CD4-positive, alpha-beta T cell (primary cell): ENCODE data around the gene SPDYE3. TPM values are rescaled to one million over a fixed set of nuclear protein-coding genes. Genes with fewer than 3 reads are reported as not detected.
"Not testable (repeated sequence)": the region's sequence is repeated elsewhere in the genome, so short reads cannot be mapped to it uniquely, and the experiment has no call there.

Source experiments
- ATAC-seq: fragments of 200-7000 bp; cut with Tn5 transposase; one replicate; pipeline ENCODE4 v1.10.0; 2022; ENCODE audit warnings: mild to moderate bottlenecking; ENCODE audit not compliant: poor library complexity
- CTCF ChIA-PET: fragments of 350-600 bp; sonication (Branson Sonifier 250); formaldehyde crosslinking; loops from one replicate; lab custom pipeline; 2021; ENCODE audit warnings: antibody characterized with exemption, inconsistent platforms; lab: Charles Lee
- POLR2A ChIA-PET: fragments of 350-600 bp; sonication (Branson Sonifier 250); formaldehyde crosslinking; loops from one replicate; lab custom pipeline; 2021; ENCODE audit warnings: antibody characterized with exemption, inconsistent platforms; lab: Charles Lee
- DNase-seq, 14 experiments: peaks; one replicate each; pipeline ENCODE4 v3.0.0-alpha.2; 2013 to 2020; ENCODE audit warnings: mixed read lengths in 2 of 14
- H3K27ac ChIP-seq, 2 donors: one replicate each; pipeline versions ENCODE4 v1.5.1 to v1.7.0; 2013; ENCODE audit warnings: low read length in 2 of 2, low read depth in 1 of 2, mild to moderate bottlenecking in 1 of 2
- H3K27me3 ChIP-seq, 2 experiments: 1 replicate in 1 of 2; 2 replicates in 1 of 2; pipeline versions ENCODE4 v1.6.1 to v1.7.0; 2013; ENCODE audit warnings: low read length in 2 of 2, control low read depth in 1 of 2, mild to moderate bottlenecking in 1 of 2, moderate library complexity in 1 of 2; ENCODE audit not compliant: insufficient read depth in 2 of 2, control insufficient read depth in 1 of 2
- H3K36me3 ChIP-seq: one replicate; pipeline ENCODE4 v1.6.1; 2013; ENCODE audit warnings: low read length, control low read depth; ENCODE audit not compliant: insufficient read depth
- H3K4me1 ChIP-seq: one replicate; pipeline ENCODE4 v1.6.1; 2013; ENCODE audit warnings: low read length, control low read depth; ENCODE audit not compliant: insufficient read depth
- H3K4me3 ChIP-seq: one replicate; pipeline ENCODE4 v1.5.1; 2013; ENCODE audit warnings: mild to moderate bottlenecking, low read length, moderate library complexity
- H3K9me3 ChIP-seq, 2 experiments: 1 replicate in 1 of 2; 2 replicates in 1 of 2; pipeline versions ENCODE4 v1.6.1 to v1.7.0; 2013; ENCODE audit warnings: low read length in 2 of 2, mild to moderate bottlenecking in 2 of 2, control low read depth in 1 of 2, moderate library complexity in 1 of 2; ENCODE audit not compliant: control insufficient read depth in 1 of 2, insufficient read depth in 1 of 2
- H3K27ac Mint-ChIP-seq: one replicate; pipeline ENCODE4 v1.8.0; 2020; ENCODE audit warnings: mixed read lengths
- H3K27me3 Mint-ChIP-seq: one replicate; pipeline ENCODE4 v1.8.0; 2021; ENCODE audit warnings: mixed read lengths
- H3K36me3 Mint-ChIP-seq: one replicate; pipeline ENCODE4 v1.8.0; 2021; ENCODE audit warnings: low read depth, mixed read lengths
- H3K4me1 Mint-ChIP-seq: one replicate; pipeline ENCODE4 v1.8.0; 2021; ENCODE audit warnings: low read depth, mixed read lengths
- H3K4me3 Mint-ChIP-seq: one replicate; pipeline ENCODE4 v1.8.0; 2020; ENCODE audit warnings: mild to moderate bottlenecking, mixed read lengths
- H3K9me3 Mint-ChIP-seq: one replicate; pipeline ENCODE4 v1.8.0; 2020; ENCODE audit warnings: mixed read lengths
- intact Hi-C, 2 experiments: fragments of 100-400 bp; cut with DNase I in 1 of 2; cut with micrococcal nuclease in 1 of 2; formaldehyde crosslinking; loops; one replicate each; pipeline versions ENCODE4 v1.15.1 to v1.9.0; 2023 to 2025; cut with DNase I, micrococcal nuclease
- total RNA-seq, 174 experiments: library from RNA in 2 of 174; stranded (reverse) in 2 of 174; gene quantifications; one replicate each; pipeline ENCODE4 v1.2.3 and lab custom pipeline; 2021 to 2026

SPDYE3 gene
- total RNA-seq, 2 experiments from 2014 or later: not detected

DNA sequence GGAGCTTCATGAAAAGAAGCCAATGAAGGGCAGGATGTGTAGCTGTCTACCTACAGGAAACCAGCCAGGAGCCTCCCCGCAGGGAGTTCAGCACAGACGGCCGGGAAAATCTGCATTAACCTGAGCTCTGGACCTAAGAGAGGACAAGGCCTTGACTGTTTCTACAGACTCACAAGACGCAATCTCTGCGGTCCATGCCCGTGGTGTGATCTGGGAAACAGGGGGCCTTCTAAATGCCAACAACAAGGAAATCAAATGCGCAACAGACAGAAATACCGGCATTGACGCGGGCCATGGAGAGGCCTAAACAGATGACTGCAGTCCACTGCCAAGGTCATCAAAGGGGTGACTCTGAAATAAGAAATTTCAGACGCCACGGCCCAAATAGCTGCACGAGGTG is 16.7 kb downstream of the SPDYE3 start:
- H3K27me3 Mint-ChIP-seq: not testable (repeated sequence)

DNA sequence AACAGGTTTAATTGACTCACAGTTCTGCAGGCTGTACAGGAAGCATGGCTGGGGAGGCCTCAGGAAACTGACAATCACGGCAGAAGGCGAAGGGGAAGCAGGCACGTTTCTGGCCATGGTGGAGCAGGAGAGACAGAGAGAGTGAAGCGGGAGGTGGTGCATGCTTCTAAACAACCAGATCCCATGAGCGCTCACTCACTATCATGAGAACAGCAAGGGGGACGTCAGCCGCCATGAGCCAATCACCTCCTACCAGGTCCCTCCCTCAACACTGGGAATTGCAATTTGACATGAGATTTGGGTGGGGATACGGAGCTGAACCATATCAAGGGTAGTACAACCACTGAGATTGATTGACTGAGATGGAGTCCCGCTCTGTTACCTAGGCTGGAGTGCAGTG is 18.2 kb downstream of the SPDYE3 start:
- H3K4me3 ChIP-seq, H3K27me3 Mint-ChIP-seq, DNase-seq, H3K9me3 Mint-ChIP-seq, ATAC-seq, H3K27ac ChIP-seq, H3K4me3 Mint-ChIP-seq, H3K27ac Mint-ChIP-seq, H3K4me1 Mint-ChIP-seq, H3K4me1 ChIP-seq, POLR2A ChIA-PET, CTCF ChIA-PET, H3K36me3 ChIP-seq, H3K9me3 ChIP-seq, H3K27me3 ChIP-seq, intact Hi-C loops: not testable (repeated sequence)
- peaks cover 42% of the 10 kb centered on the region for H3K36me3 Mint-ChIP-seq

More for the DNA sequence above, 16.7 kb downstream of the SPDYE3 start:
- intact Hi-C loops, H3K27ac Mint-ChIP-seq, H3K36me3 ChIP-seq, H3K27ac ChIP-seq, POLR2A ChIA-PET, CTCF ChIA-PET, H3K4me1 ChIP-seq, ATAC-seq, H3K4me3 ChIP-seq, H3K4me1 Mint-ChIP-seq, H3K9me3 Mint-ChIP-seq, DNase-seq, H3K27me3 ChIP-seq, H3K4me3 Mint-ChIP-seq, H3K9me3 ChIP-seq: not testable (repeated sequence)
- H3K36me3 Mint-ChIP-seq: peaks cover 46% of the 10 kb centered on the region

DNA sequence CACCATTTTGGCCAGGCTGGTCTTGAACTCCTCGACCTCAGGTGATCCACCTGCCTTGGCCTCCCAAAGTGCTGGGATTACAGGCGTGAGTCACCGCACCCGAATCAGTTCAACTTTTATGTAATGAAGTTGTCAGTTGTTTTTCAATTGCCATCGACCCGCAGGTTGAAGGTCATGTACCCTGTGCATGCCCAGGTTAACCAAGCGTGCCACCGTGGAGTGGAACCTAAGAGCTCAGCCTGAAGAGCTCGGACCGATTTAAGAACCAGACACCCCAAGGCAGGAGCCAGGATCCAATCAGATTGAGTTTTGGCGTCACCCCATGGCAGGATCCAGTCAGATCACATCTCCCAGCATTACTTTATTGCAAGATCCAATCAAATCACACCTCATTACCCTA is 19.4 kb downstream of the SPDYE3 start:
- H3K27me3 Mint-ChIP-seq, H3K27ac Mint-ChIP-seq, DNase-seq, H3K4me3 ChIP-seq, H3K4me1 Mint-ChIP-seq, H3K36me3 ChIP-seq, ATAC-seq, H3K27ac ChIP-seq, intact Hi-C loops, H3K9me3 ChIP-seq, H3K27me3 ChIP-seq, POLR2A ChIA-PET, H3K4me1 ChIP-seq, H3K9me3 Mint-ChIP-seq, CTCF ChIA-PET, H3K4me3 Mint-ChIP-seq: not testable (repeated sequence)
- H3K36me3 Mint-ChIP-seq: peaks cover 40% of the 10 kb centered on the region

DNA sequence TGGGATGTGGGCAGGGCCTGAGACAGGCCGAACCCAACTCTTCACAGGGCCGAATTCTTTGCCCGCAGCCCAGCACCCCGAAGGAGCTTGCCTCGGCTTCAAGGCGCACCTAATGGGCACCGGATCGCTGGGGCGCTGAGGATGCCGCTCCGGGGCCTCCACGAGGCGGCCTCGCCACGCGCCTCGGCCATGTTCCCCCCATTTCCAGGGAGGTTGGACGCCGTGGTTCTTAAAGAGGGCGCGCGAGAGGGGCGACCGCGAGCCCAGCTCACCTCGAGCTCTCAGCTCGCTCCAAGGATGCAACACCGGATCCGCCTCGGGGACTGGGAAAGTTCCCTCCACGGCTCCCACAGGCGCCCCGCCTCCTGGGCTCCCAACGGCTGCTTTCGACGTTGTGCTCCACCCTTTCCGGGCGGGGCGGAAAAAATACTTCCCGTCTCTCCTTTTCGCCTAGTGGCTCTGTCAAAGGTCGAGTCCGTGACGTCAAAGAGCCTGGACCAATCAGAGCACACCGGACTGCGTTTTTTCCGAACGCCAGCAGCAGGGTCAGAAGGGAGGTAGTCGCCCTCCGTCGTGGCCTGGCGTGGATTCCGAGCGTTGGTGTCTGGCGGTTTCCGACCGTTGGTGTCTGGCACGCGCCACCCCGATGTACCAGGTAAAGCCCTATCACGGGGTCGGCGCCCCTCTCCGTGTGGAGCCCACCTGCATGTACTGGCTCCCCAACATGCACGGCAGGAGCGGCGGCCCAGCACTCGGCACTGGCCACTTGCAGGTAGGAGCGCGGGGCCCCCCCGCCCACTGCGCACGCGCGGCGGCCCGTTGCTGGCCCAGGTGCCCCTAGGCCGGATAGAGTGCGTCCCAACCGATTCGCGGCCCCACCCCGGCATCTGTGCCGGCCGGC is 28.3 kb downstream of the SPDYE3 start:
- ChIA-PET POLR2A (interaction anchor here (1.5 kb wide), 1 partner anchor 209 kb away, joined by 4 read pairs; the partner anchor contains the start of gene MBLAC1), CTCF (interaction anchor here (1.5 to 2.0 kb wide), 2 partner anchors 9 to 64 kb away, joined by 4 to 9 read pairs; no protein-coding TSS in a partner anchor)
- H3K36me3 ChIP-seq, H3K27me3 Mint-ChIP-seq, H3K27me3 ChIP-seq, H3K9me3 ChIP-seq, H3K9me3 Mint-ChIP-seq: not testable (repeated sequence)
- H3K4me1 ChIP-seq: peaks cover 11% of the 10 kb centered on the region
- H3K27ac ChIP-seq: peak overlapping the region; percentile 89 to 91
- peak overlapping the region; percentile 98 for H3K4me3 Mint-ChIP-seq
- H3K27ac Mint-ChIP-seq: peak overlapping the region; percentile 99
- H3K4me1 Mint-ChIP-seq: peaks cover 25% of the 10 kb centered on the region
- peak overlapping the region; percentile 70 for H3K4me3 ChIP-seq
- peaks cover 35% of the 10 kb centered on the region for H3K36me3 Mint-ChIP-seq
- ATAC-seq: peak; percentile 82
- intact Hi-C loops: loop anchor here in 1 of 2 experiments (10.0 kb wide), 1 partner anchor 61 kb away; no protein-coding TSS in a partner anchor
- DNase-seq: peak; percentile 55 to 94 (median 78)

DNA sequence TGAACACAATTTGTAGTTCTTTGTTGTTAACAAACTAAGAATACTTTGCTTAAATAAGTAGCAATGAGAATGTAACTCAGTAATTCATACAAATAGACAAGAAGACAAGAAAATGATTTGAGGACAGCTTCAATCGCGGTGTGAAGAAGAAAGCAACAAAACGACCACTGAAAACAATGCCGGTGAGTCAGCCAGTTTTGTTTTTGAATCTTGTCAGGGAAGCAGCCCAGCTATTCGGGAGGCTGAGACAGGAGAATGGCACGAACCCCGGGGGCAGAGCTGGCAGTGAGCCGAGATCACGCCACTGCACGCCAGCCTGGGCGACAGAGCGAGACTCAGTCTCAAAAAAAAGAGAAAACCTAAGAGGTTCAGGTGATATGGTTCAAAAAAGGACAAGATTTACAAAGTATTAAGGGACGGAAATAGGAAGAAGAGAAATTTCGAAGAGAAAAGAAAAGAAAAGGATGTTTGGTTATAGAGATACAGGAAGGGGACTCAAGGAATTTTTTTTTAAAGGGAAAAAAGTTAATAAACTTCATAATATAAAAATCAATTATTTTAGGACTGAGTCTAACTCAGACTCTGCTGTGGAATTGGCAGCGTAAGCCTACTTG is 30.7 kb downstream of the SPDYE3 start:
- Mint-ChIP-seq H3K4me1 (peaks cover 38% of the 10 kb centered on the region), H3K27ac (peak overlapping the region; percentile 59), H3K4me3 (peak overlapping the region; percentile 15), H3K36me3 (peaks cover 51% of the 10 kb centered on the region)
- CTCF ChIA-PET, H3K9me3 ChIP-seq, H3K27me3 Mint-ChIP-seq, H3K9me3 Mint-ChIP-seq, H3K4me3 ChIP-seq, DNase-seq, ATAC-seq, H3K27me3 ChIP-seq, POLR2A ChIA-PET, H3K27ac ChIP-seq: not testable (repeated sequence)
- H3K36me3 ChIP-seq: peaks cover 22% of the 10 kb centered on the region
- intact Hi-C loops: loop anchor here in 1 of 2 experiments (10.0 kb wide), 1 partner anchor 63 kb away; no protein-coding TSS in a partner anchor
- H3K4me1 ChIP-seq: peaks cover 11% of the 10 kb centered on the region

DNA sequence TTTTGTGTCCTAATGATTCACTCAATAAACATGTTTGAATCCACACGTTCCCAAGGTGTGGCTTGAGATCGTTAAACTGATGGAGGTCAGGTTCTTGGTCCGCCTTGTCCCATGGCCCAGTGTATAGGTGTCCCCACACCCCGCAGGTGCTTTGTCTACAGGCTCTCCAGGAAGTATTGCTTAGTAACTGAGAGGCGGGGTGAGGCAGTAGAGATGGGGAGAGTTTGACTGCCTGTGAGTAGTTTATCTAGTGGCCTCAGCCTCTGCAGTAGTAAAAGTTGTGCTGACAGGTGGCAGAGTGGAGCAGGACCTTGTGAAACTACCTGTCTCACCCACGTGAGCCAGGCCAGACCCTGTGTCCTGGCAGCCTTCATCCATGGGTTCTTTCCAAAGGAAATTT is 33.8 kb downstream of the SPDYE3 start:
- peak in 1 of 14 experiments; percentile 8 for DNase-seq
- H3K27ac ChIP-seq, ATAC-seq, H3K27me3 Mint-ChIP-seq, H3K4me3 Mint-ChIP-seq, H3K9me3 Mint-ChIP-seq, POLR2A ChIA-PET, H3K4me3 ChIP-seq, H3K27me3 ChIP-seq, H3K9me3 ChIP-seq, CTCF ChIA-PET: not testable (repeated sequence)
- H3K4me1 ChIP-seq: peaks cover 23% of the 10 kb centered on the region
- peak overlapping the region; percentile 59 for H3K27ac Mint-ChIP-seq
- peaks cover 54% of the 10 kb centered on the region for H3K36me3 Mint-ChIP-seq
- intact Hi-C loops: loop anchor here in 1 of 2 experiments (5.0 to 10.0 kb wide), 3 partner anchors 66 to 259 kb away; partner anchors contain the start of gene ZNF3
- H3K36me3 ChIP-seq: peaks cover 25% of the 10 kb centered on the region
- peaks cover 38% of the 10 kb centered on the region for H3K4me1 Mint-ChIP-seq
